ENCODE data around the gene ACSS3. TPM values are rescaled to one million over a fixed set of nuclear protein-coding genes. Genes with fewer than 3 reads are reported as not detected.

The ACSS3 gene
- total and polyA plus RNA-seq, 2 of the 8 experiments (the other 6 are each of a cell fraction or from before 2014, with no cell fraction given) = 14.4 to 24.0 TPM

DNA sequence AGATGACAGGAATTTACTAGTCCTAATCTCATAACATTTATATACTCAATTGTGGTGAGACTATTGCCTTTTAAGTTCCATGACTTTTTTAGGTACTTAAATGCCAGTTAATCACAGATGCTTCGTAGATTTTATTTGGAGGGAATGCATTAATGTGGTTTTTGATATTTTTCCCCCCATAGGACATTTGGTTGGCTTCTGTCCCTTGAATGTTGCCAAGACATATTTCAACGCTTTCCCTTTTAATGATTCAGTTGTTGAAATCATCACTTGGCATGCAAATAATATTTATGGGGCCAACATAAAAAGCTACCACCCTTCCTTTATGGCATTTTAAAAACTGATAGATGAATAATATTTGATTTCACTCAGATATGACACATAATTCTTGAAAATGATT lies 172.1 kb downstream of the ACSS3 start:
- no peak overlapping the region for H3K14ac ChIP-seq (ENCODE audit: insufficient read length)
- no peaks in the 10 kb centered on the region for H3K23me2 ChIP-seq (ENCODE audit: low read depth, low read length)
- H4K5ac ChIP-seq (ENCODE audit: insufficient read length, low read depth, low read length) = no peak overlapping the region
- H3K18ac ChIP-seq (ENCODE audit: extremely low read depth, low read length) = no peak overlapping the region
- no peaks in the 10 kb centered on the region for H3K9me3 ChIP-seq (ENCODE audit: insufficient read depth in 2 of 2, low read depth in 1 of 2, low read length in 1 of 2)
- H2BK20ac ChIP-seq (ENCODE audit: low read length) = no peak overlapping the region
- 85% methylated on average over 2 of the region's 2 CpGs; no CpG with 5 or more reads in 1 of the 2 experiments for WGBS, 2 experiments (ENCODE audit: extremely low coverage in 1 of 2, insufficient coverage in 1 of 2, insufficient read length in 1 of 2, insufficient replicate concordance in 2 of 2, low coverage in 1 of 2, low lambda C conversion rate in 2 of 2, missing lambda C conversion rate in 1 of 2)
- no peak overlapping the region for H3K4me2 ChIP-seq (ENCODE audit: insufficient read depth in 1 of 2, low read depth in 2 of 2, low read length in 2 of 2)
- no peaks in the 10 kb centered on the region for H4K20me1 ChIP-seq (replicated peaks in 1 of 2; ENCODE audit: control insufficient read depth in 1 of 2, insufficient read depth in 2 of 2, low read length in 2 of 2)
- no peak overlapping the region for H2AK5ac ChIP-seq (ENCODE audit: low read depth, low read length)
- no peak overlapping the region for H2BK5ac ChIP-seq (ENCODE audit: low read depth, low read length)
- no peak overlapping the region for H2BK12ac ChIP-seq (ENCODE audit: low read depth, low read length)
- H4K8ac ChIP-seq (ENCODE audit: extremely low read depth, insufficient read depth, low read length) = no peak overlapping the region
- no peak overlapping the region for H3K23ac ChIP-seq (ENCODE audit: insufficient read length)
- no peaks in the 10 kb centered on the region for H3K79me2 ChIP-seq (ENCODE audit: control insufficient read depth in 1 of 2, insufficient read depth in 2 of 2, low read length in 2 of 2)
- ChIA-PET CTCF (ENCODE audit: partially characterized antibody) (interaction anchor here (1.3 kb wide), 1 partner anchor 18 kb away, joined by 4 read pairs; no protein-coding TSS in a partner anchor), POLR2A (ENCODE audit: partially characterized antibody) (no interaction called here)
- DNase-seq (ENCODE audit: low read depth in 1 of 2, low spot score in 2 of 2) (no peak), FAIRE-seq (no peak)
- no peak overlapping the region for H2AFZ ChIP-seq (ENCODE audit: low read length)
- H3K27ac ChIP-seq (ENCODE audit: low read depth, low read length) = no peak overlapping the region
- H2BK15ac ChIP-seq (ENCODE audit: low read length) = no peak overlapping the region
- no peak overlapping the region for H3K56ac ChIP-seq (replicated peaks; ENCODE audit: insufficient read length, low read depth, low read length)
- no peaks in the 10 kb centered on the region for H3K27me3 ChIP-seq (replicated peaks in 1 of 4; ENCODE audit: control insufficient read depth in 3 of 4, extremely low read depth in 1 of 4, insufficient read depth in 3 of 4, low read length in 3 of 4)
- no peak overlapping the region for H4K91ac ChIP-seq (replicated peaks; ENCODE audit: insufficient read length, low read length)
- no peak overlapping the region for H2BK120ac ChIP-seq (replicated peaks; ENCODE audit: low read depth, low read length)
- no peak overlapping the region for H3K4me3 ChIP-seq (ENCODE audit: extremely low read depth in 1 of 4, insufficient read depth in 2 of 4, low read depth in 3 of 4, low read length in 4 of 4)
- no peaks in the 10 kb centered on the region for H3K79me1 ChIP-seq (ENCODE audit: low read depth, low read length)
- H3K36me3 ChIP-seq (ENCODE audit: control insufficient read depth in 2 of 4, insufficient read depth in 4 of 4, low read length in 3 of 4) = no peaks in the 10 kb centered on the region
- H3K9ac ChIP-seq (replicated peaks in 1 of 4; ENCODE audit: extremely low read depth in 1 of 4, low read depth in 3 of 4, low read length in 3 of 4) = no peak overlapping the region
- peaks cover 0 to 6% (median 0%) of the 10 kb centered on the region in 4 experiments; a peak in 3 of 7 replicates for H3K4me1 ChIP-seq (replicated peaks in 1 of 4; ENCODE audit: control insufficient read depth in 3 of 4, insufficient read depth in 4 of 4, low read length in 3 of 4)
- H3K4ac ChIP-seq (replicated peaks; ENCODE audit: insufficient read length, low read depth, low read length) = no peak overlapping the region
- TF ChIP-seq FOSL1 (IDR thresholded peaks at IDR 0.05; ENCODE audit: insufficient read depth, low read depth, low read length) (no peak), RAD21 (IDR thresholded peaks at IDR 0.05 in 1 of 2, conservative IDR thresholded peaks at IDR 0.05 in 1 of 2; ENCODE audit: low read depth in 2 of 2, low read length in 2 of 2) (no peak), RBBP5 (IDR thresholded peaks at IDR 0.05; ENCODE audit: borderline replicate concordance, low read depth, low read length) (no peak), KDM4A (IDR thresholded peaks at IDR 0.05; ENCODE audit: low read depth, low read length, severe bottlenecking) (no peak), BRCA1 (IDR thresholded peaks at IDR 0.05; ENCODE audit: low read depth, low read length) (no peak), KDM5A (IDR thresholded peaks at IDR 0.05; ENCODE audit: low read length) (no peak), TAF1 (IDR thresholded peaks at IDR 0.05; ENCODE audit: low read depth, low read length) (no peak)
- TF ChIP-seq, protein P1, sequence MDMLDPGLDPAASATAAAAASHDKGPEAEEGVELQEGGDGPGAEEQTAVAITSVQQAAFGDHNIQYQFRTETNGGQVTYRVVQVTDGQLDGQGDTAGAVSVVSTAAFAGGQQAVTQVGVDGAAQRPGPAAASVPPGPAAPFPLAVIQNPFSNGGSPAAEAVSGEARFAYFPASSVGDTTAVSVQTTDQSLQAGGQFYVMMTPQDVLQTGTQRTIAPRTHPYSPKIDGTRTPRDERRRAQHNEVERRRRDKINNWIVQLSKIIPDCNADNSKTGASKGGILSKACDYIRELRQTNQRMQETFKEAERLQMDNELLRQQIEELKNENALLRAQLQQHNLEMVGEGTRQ (IDR thresholded peaks at IDR 0.05; ENCODE audit: low read length) = no peak
- TF ChIP-seq, protein P2, sequence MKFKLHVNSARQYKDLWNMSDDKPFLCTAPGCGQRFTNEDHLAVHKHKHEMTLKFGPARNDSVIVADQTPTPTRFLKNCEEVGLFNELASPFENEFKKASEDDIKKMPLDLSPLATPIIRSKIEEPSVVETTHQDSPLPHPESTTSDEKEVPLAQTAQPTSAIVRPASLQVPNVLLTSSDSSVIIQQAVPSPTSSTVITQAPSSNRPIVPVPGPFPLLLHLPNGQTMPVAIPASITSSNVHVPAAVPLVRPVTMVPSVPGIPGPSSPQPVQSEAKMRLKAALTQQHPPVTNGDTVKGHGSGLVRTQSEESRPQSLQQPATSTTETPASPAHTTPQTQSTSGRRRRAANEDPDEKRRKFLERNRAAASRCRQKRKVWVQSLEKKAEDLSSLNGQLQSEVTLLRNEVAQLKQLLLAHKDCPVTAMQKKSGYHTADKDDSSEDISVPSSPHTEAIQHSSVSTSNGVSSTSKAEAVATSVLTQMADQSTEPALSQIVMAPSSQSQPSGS (IDR thresholded peaks at IDR 0.05; ENCODE audit: low read length) = no peak
- TF ChIP-seq, protein P3, sequence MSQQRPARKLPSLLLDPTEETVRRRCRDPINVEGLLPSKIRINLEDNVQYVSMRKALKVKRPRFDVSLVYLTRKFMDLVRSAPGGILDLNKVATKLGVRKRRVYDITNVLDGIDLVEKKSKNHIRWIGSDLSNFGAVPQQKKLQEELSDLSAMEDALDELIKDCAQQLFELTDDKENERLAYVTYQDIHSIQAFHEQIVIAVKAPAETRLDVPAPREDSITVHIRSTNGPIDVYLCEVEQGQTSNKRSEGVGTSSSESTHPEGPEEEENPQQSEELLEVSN (IDR thresholded peaks at IDR 0.05) = no peak

Data from H1 (cell line).